Activated naive CD4-positive, alpha-beta T cell treated with anti-CD3 and anti-CD28 coated beads, Interleukin-2, amount 10 ng/mL, durations not matched to agents 7 days and 5 days (primary cell): ENCODE measurements around the gene MAOB.

Source experiments
- CTCF ChIA-PET: fragments of 350-600 bp; sonication (Branson Sonifier 250); formaldehyde crosslinking; loops from one replicate; lab custom pipeline; 2021; ENCODE audit warnings: antibody characterized with exemption; lab: Charles Lee
- DNase-seq: peaks from one replicate; pipeline ENCODE4 v3.0.0-alpha.2; 2020
- H3K27ac Mint-ChIP-seq: one replicate; pipeline ENCODE4 v1.8.0; 2021; ENCODE audit warnings: mild to moderate bottlenecking, moderate library complexity, mixed read lengths
- H3K27me3 Mint-ChIP-seq: one replicate; pipeline ENCODE4 v1.8.0; 2021; ENCODE audit warnings: mild to moderate bottlenecking, mixed read lengths
- H3K36me3 Mint-ChIP-seq: one replicate; pipeline ENCODE4 v1.8.0; 2021; ENCODE audit warnings: mixed read lengths
- H3K4me1 Mint-ChIP-seq: one replicate; pipeline ENCODE4 v1.8.0; 2021; ENCODE audit warnings: mixed read lengths
- H3K4me3 Mint-ChIP-seq: one replicate; pipeline ENCODE4 v1.8.0; 2021; ENCODE audit warnings: mild to moderate bottlenecking, moderate library complexity, mixed read lengths
- H3K9me3 Mint-ChIP-seq: one replicate; pipeline ENCODE4 v1.8.0; 2021; ENCODE audit warnings: mixed read lengths

MAOB gene

GRCh38 chrX:43836435-43837184 is 45.6 kb downstream of the MAOB start:
- no peak for DNase-seq
- Mint-ChIP-seq H3K27me3 (peaks cover 8% of the 10 kb centered on the region), H3K9me3 (no peaks in the 10 kb centered on the region), H3K4me3 (no peak overlapping the region), H3K4me1 (no peaks in the 10 kb centered on the region), H3K27ac (no peak overlapping the region), H3K36me3 (no peaks in the 10 kb centered on the region)
- CTCF ChIA-PET: interaction anchor here (0.9 to 1.7 kb wide), 2 partner anchors 17 to 407 kb away, joined by 4 to 5 read pairs; no protein-coding TSS in a partner anchor

GRCh38 chrX:43835559-43835958 is 46.7 kb downstream of the MAOB start:
- CTCF ChIA-PET: interaction anchor here (0.7 to 1.7 kb wide), 3 partner anchors 16 to 408 kb away, joined by 3 to 5 read pairs (median 4); no protein-coding TSS in a partner anchor

GRCh38 chrX:43827791-43828190 is 54.5 kb downstream of the MAOB start:
- Mint-ChIP-seq H3K4me3 (no peak overlapping the region), H3K36me3 (no peaks in the 10 kb centered on the region), H3K27ac (no peak overlapping the region), H3K27me3 (no peaks in the 10 kb centered on the region), H3K9me3 (no peaks in the 10 kb centered on the region), H3K4me1 (no peaks in the 10 kb centered on the region)
- no peak for DNase-seq
- CTCF ChIA-PET: interaction anchor here (0.6 kb wide), 1 partner anchor 1248 kb away, joined by 4 read pairs; no protein-coding TSS in a partner anchor

More at GRCh38 chrX:43835559-43835958, 46.7 kb downstream of the MAOB start:
- no peaks in the 10 kb centered on the region for H3K4me1 Mint-ChIP-seq
- no peaks in the 10 kb centered on the region for H3K9me3 Mint-ChIP-seq
- H3K27ac Mint-ChIP-seq: no peak overlapping the region
- H3K36me3 Mint-ChIP-seq: no peaks in the 10 kb centered on the region
- peaks cover 6% of the 10 kb centered on the region for H3K27me3 Mint-ChIP-seq
- H3K4me3 Mint-ChIP-seq: no peak overlapping the region
- no peak for DNase-seq

DNA sequence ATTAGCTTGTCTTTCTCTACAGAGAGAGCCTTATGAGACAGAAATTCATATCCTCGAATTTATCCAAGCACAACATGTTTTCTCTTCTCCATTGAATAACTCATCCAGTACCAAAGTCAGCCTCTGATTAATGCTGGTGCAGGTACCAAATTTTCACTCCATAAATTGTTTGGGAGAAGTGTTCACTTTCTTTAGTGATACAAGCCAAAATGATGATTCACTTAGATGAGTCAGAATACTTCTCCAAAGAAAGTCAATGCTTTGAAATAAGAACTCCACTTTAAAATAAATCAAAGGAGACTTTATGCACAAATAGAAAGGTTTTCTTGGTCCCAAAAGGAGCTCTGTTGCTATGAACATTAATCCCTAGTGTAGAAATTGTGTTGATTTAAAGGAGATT is 60.2 kb downstream of the MAOB start:
- H3K4me1 Mint-ChIP-seq: no peaks in the 10 kb centered on the region
- CTCF ChIA-PET: interaction anchor here (1.2 kb wide), 1 partner anchor 136 kb away, joined by 3 read pairs; no protein-coding TSS in a partner anchor
- H3K36me3 Mint-ChIP-seq: no peaks in the 10 kb centered on the region
- no peak overlapping the region for H3K27ac Mint-ChIP-seq
- H3K9me3 Mint-ChIP-seq: no peaks in the 10 kb centered on the region
- H3K27me3 Mint-ChIP-seq: peaks cover 3% of the 10 kb centered on the region
- no peak overlapping the region for H3K4me3 Mint-ChIP-seq
- no peak for DNase-seq

DNA sequence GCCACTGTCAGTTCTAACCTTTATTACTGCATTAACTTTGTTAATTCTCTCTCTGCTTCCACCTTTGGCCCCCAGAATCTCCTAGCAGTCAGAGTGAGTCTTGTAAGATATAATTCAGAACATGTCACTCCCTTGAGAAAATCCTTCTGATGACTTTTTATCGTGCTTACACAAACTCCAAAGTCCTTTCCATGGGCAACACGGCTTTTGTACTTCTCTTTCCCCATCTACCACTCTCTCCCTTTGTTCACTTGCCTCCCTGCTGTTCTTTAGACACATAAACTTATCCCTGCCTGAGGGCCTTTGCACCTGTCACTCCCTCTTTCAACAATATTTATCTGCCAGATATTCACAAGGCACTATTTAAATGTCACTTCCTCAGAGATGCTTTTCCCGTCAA is 64.8 kb downstream of the MAOB start:
- CTCF ChIA-PET: no interaction called here
- H3K27me3 Mint-ChIP-seq: peaks cover 3% of the 10 kb centered on the region
- DNase-seq: no peak
- no peak overlapping the region for H3K27ac Mint-ChIP-seq
- H3K4me3 Mint-ChIP-seq: no peak overlapping the region
- H3K36me3 Mint-ChIP-seq: no peaks in the 10 kb centered on the region
- peaks cover 14% of the 10 kb centered on the region for H3K4me1 Mint-ChIP-seq
- no peaks in the 10 kb centered on the region for H3K9me3 Mint-ChIP-seq

GRCh38 chrX:43815209-43815608 is 67.0 kb downstream of the MAOB start:
- H3K4me3 Mint-ChIP-seq: no peak overlapping the region
- no peaks in the 10 kb centered on the region for H3K9me3 Mint-ChIP-seq
- DNase-seq: no peak
- peaks cover 16% of the 10 kb centered on the region for H3K4me1 Mint-ChIP-seq
- H3K27me3 Mint-ChIP-seq: no peaks in the 10 kb centered on the region
- H3K36me3 Mint-ChIP-seq: no peaks in the 10 kb centered on the region
- CTCF ChIA-PET: no interaction called here
- no peak overlapping the region for H3K27ac Mint-ChIP-seq

- no peak overlapping the region for H3K27ac Mint-ChIP-seq
- H3K4me1 Mint-ChIP-seq: peaks cover 16% of the 10 kb centered on the region
- CTCF ChIA-PET: no interaction called here
- H3K27me3 Mint-ChIP-seq: no peaks in the 10 kb centered on the region
- no peak overlapping the region for H3K4me3 Mint-ChIP-seq
- peak; percentile 18 for DNase-seq
- no peaks in the 10 kb centered on the region for H3K9me3 Mint-ChIP-seq
- H3K36me3 Mint-ChIP-seq: no peaks in the 10 kb centered on the region
Measured at GRCh38 chrX:43813898-43814297, 68.4 kb downstream of the MAOB start.

GRCh38 chrX:43813319-43813718 is 68.9 kb downstream of the MAOB start:
- no peaks in the 10 kb centered on the region for H3K36me3 Mint-ChIP-seq
- CTCF ChIA-PET: no interaction called here
- no peak overlapping the region for H3K4me3 Mint-ChIP-seq
- no peak overlapping the region for H3K27ac Mint-ChIP-seq
- H3K4me1 Mint-ChIP-seq: peaks cover 16% of the 10 kb centered on the region
- DNase-seq: no peak
- H3K9me3 Mint-ChIP-seq: no peaks in the 10 kb centered on the region
- no peaks in the 10 kb centered on the region for H3K27me3 Mint-ChIP-seq

DNA sequence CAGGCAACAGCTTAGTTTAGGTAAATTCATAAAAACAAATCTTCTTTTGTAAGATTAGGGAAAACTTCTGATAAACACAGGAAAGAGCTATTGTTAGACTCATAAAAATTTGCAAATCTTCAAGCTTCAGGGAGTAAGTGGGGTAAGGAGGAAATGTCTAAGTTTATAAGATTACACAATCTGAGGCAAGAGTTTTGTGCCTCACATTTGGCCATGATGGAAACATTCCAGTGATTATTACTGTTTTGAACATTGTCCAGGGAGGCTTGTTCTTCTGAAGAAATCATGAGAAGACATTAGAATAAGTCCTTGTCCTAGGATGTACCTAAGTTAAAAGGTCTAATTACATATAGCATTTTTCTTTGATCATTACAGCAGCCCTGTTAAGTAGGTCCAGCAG is 72.8 kb downstream of the MAOB start:
- Mint-ChIP-seq H3K4me3 (no peak overlapping the region), H3K4me1 (peaks cover 15% of the 10 kb centered on the region), H3K36me3 (no peaks in the 10 kb centered on the region), H3K9me3 (no peaks in the 10 kb centered on the region), H3K27ac (no peak overlapping the region), H3K27me3 (no peaks in the 10 kb centered on the region)
- CTCF ChIA-PET: no interaction called here
- no peak for DNase-seq

DNA sequence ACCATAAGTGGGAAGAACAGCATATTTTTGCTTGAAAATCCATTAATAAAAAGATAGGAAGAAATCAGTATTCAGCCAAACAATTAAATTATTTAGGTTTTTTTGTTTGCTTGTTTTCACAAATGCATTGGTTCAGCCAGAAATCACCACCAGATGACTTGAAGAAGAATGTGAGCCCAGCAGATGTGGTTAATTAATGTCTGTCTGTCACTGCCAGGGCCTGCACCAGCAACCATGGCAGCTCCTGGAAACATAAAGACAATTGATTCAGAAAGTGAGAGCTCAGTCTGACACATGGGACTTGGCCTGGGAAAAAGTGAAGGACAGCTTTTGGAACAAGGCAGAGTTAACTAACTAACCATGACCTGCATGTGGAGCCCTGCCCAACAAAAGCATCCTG is 74.0 kb downstream of the MAOB start:
- no peak for DNase-seq
- H3K4me1 Mint-ChIP-seq: peaks cover 2% of the 10 kb centered on the region
- no peak overlapping the region for H3K27ac Mint-ChIP-seq
- no peaks in the 10 kb centered on the region for H3K9me3 Mint-ChIP-seq
- no peaks in the 10 kb centered on the region for H3K27me3 Mint-ChIP-seq
- CTCF ChIA-PET: no interaction called here
- H3K36me3 Mint-ChIP-seq: no peaks in the 10 kb centered on the region
- H3K4me3 Mint-ChIP-seq: no peak overlapping the region

GRCh38 chrX:43805579-43805978 is 76.7 kb downstream of the MAOB start:
- CTCF ChIA-PET: no interaction called here
- Mint-ChIP-seq H3K9me3 (no peaks in the 10 kb centered on the region), H3K27me3 (no peaks in the 10 kb centered on the region), H3K4me3 (no peak overlapping the region), H3K4me1 (no peaks in the 10 kb centered on the region), H3K27ac (no peak overlapping the region), H3K36me3 (no peaks in the 10 kb centered on the region)
- no peak for DNase-seq

- CTCF ChIA-PET: no interaction called here
- H3K9me3 Mint-ChIP-seq: no peaks in the 10 kb centered on the region
- H3K27ac Mint-ChIP-seq: no peak overlapping the region
- no peak overlapping the region for H3K4me3 Mint-ChIP-seq
- no peaks in the 10 kb centered on the region for H3K36me3 Mint-ChIP-seq
- H3K27me3 Mint-ChIP-seq: no peaks in the 10 kb centered on the region
- no peaks in the 10 kb centered on the region for H3K4me1 Mint-ChIP-seq
- no peak for DNase-seq
Measured at GRCh38 chrX:43804021-43804420, 78.2 kb downstream of the MAOB start.

- Mint-ChIP-seq H3K27me3 (no peaks in the 10 kb centered on the region), H3K27ac (no peak overlapping the region), H3K4me3 (no peak overlapping the region), H3K36me3 (no peaks in the 10 kb centered on the region), H3K9me3 (no peaks in the 10 kb centered on the region), H3K4me1 (no peaks in the 10 kb centered on the region)
- CTCF ChIA-PET: no interaction called here
- no peak for DNase-seq
Measured at GRCh38 chrX:43785930-43786591, 96.2 kb downstream of the MAOB start.

DNA sequence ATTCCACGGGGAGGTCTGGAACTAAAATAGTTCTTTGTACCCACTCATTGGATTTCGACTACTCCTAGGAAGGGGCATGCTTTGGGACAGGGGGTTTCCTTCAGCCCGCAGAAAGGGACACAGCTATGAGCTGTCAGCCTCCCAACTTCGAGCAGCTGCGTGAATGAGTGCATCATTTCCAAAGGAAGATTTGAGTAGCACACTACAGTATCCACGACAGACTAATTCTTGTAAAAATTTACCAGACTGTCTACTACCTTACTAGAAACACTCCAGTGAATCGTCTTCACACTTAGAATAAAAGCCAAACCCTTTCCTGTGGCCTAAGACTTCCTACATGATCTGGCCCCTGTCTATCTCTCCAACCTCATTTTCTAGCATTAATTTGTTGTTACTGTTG is 124.2 kb downstream of the MAOB start:
- no peaks in the 10 kb centered on the region for H3K4me1 Mint-ChIP-seq
- no peak overlapping the region for H3K4me3 Mint-ChIP-seq
- CTCF ChIA-PET: no interaction called here
- H3K27me3 Mint-ChIP-seq: no peaks in the 10 kb centered on the region
- no peak overlapping the region for H3K27ac Mint-ChIP-seq
- no peak for DNase-seq
- no peaks in the 10 kb centered on the region for H3K36me3 Mint-ChIP-seq
- H3K9me3 Mint-ChIP-seq: no peaks in the 10 kb centered on the region

DNA sequence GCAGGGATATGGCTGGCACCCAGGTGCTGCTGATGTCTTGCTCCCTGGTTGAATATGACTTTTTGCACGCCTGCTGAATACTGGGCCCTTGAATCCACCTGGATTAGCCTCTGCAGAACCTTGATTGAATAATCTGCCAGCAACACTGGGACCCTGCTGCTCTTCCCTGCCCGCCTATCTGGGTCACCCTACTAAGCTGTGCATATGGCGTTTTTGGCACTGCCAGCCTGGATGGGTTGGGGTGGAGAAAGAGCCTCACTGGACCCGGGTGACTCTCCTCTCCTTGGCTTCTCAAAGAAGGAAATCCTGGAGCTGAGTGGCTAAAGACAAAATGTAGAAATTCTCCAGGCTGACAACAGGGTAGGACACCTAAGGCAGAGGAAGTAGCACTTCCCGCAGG is 126.2 kb downstream of the MAOB start:
- no peak overlapping the region for H3K27ac Mint-ChIP-seq
- H3K9me3 Mint-ChIP-seq: no peaks in the 10 kb centered on the region
- no peaks in the 10 kb centered on the region for H3K27me3 Mint-ChIP-seq
- no peak overlapping the region for H3K4me3 Mint-ChIP-seq
- no peaks in the 10 kb centered on the region for H3K4me1 Mint-ChIP-seq
- no peaks in the 10 kb centered on the region for H3K36me3 Mint-ChIP-seq
- DNase-seq: no peak
- CTCF ChIA-PET: no interaction called here
